ENCODE data around the gene C19orf47. TPM values are rescaled to one million over a fixed set of nuclear protein-coding genes. Genes with fewer than 3 reads are reported as not detected.
A peak's percentile ranks its signal among the peaks of the same experiment; 100 is the strongest.

C19orf47 gene
- total RNA-seq, 1 donor from 2014 or later, result 67.8 TPM

GRCh38 chr19:40284251-40284500, 64.0 kb downstream of the C19orf47 start:
- no peak for DNase-seq (ENCODE audit: low read depth)

- DNase-seq (ENCODE audit: low read depth), result peak; percentile 95
Measured at GRCh38 chr19:40283414-40284250, 64.6 kb downstream of the C19orf47 start.

GRCh38 chr19:40282920-40283319, 65.3 kb downstream of the C19orf47 start:
- peak; percentile 28 for DNase-seq (ENCODE audit: low read depth)

GRCh38 chr19:40282209-40282580, 66.0 kb downstream of the C19orf47 start:
- no peak for DNase-seq (ENCODE audit: low read depth)

- DNase-seq (ENCODE audit: low read depth), result no peak
Measured at GRCh38 chr19:40281381-40282208, 66.6 kb downstream of the C19orf47 start.

- DNase-seq (ENCODE audit: low read depth), result no peak
Measured at GRCh38 chr19:40280608-40281221, 67.5 kb downstream of the C19orf47 start.

GRCh38 chr19:40279761-40280607, 68.2 kb downstream of the C19orf47 start:
- no peak for DNase-seq (ENCODE audit: low read depth)

- no peak for DNase-seq (ENCODE audit: low read depth)
Measured at GRCh38 chr19:40279120-40279551, 69.1 kb downstream of the C19orf47 start.

GRCh38 chr19:40278361-40279035, 69.7 kb downstream of the C19orf47 start:
- DNase-seq (ENCODE audit: low read depth), result no peak

- DNase-seq (ENCODE audit: low read depth), result no peak
Measured at GRCh38 chr19:40277356-40278059, 70.7 kb downstream of the C19orf47 start.

GRCh38 chr19:40274585-40275544, 73.3 kb downstream of the C19orf47 start:
- no peak for DNase-seq (ENCODE audit: low read depth)

GRCh38 chr19:40273469-40274360, 74.5 kb downstream of the C19orf47 start:
- DNase-seq (ENCODE audit: low read depth), result no peak

GRCh38 chr19:40272261-40272660, 75.9 kb downstream of the C19orf47 start:
- no peak for DNase-seq (ENCODE audit: low read depth)

- DNase-seq (ENCODE audit: low read depth), result no peak
Measured at GRCh38 chr19:40271706-40272105, 76.5 kb downstream of the C19orf47 start.

GRCh38 chr19:40270362-40271089, 77.7 kb downstream of the C19orf47 start:
- no peak for DNase-seq (ENCODE audit: low read depth)

Measured in myocyte (in vitro differentiated cells).